ENCODE data around the gene MARK3. TPM values are rescaled to one million over a fixed set of nuclear protein-coding genes. Genes with fewer than 3 reads are reported as not detected.

Gene MARK3
- total and polyA plus RNA-seq, 2 of the 4 experiments (the other 2 are of a cell fraction), result 78.5 to 80.5 TPM

DNA sequence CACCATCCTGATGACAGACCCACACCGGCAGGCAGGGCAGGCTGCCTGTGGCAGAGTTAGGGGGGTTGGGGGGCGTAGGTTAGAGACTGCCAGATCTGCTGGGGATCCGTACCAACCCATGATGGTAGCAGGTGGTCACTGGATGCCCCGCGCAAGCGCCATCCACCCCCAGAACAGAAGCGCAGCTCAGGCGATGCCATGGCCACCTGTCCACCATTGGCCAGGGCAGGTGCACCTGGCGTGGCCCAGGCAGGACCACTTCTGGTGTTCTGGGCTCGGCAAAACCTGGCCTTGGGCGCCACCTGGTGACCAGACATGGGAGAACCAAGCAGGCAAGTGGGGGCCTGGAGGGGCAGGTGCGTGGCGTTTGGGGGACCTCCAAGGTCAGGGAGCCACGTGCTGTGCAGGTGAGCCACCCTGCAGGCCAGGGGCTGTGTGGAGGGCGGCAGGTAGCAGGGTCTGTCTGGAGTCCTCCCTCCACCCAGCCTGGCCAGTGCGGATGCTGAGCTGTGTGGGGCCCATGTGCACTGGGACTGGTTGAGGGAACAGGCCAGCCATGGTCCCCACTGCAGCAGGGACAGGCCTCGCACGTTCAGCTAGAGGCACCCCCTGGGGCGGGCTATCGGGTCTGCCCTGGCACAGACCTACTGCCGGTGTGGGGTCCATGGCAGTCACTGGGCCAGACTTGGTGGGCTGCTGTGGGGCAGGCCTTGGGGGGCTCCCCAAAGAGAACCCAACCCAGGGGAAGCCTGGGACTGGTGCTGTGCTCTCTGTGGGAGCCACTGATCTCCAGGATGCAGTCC, 161.6 kb downstream of the MARK3 start:
- Histone ChIP-seq H2AK9ac (replicated peaks; ENCODE audit: low read depth, low read length, poor library complexity) (peak overlapping the region; percentile 77), H3K27me3 (ENCODE audit: control insufficient read depth, insufficient read depth, low read length) (no peaks in the 10 kb centered on the region), H2AFZ (replicated peaks; ENCODE audit: low read length, poor library complexity) (no peak overlapping the region), H3K4me2 (ENCODE audit: low read depth, low read length) (no peak overlapping the region), H3K56ac (ENCODE audit: extremely low read depth, insufficient read depth, low read length) (no peak overlapping the region), H4K91ac (ENCODE audit: insufficient read depth, low read depth, low read length) (no peak overlapping the region), H3K23ac (ENCODE audit: low read depth, low read length) (no peak overlapping the region), H3K79me1 (ENCODE audit: low read depth in 1 of 2, low read length in 2 of 2) (peaks cover 0 to 4% of the 10 kb centered on the region in 2 experiments; a peak in 2 of 4 replicates), H3K9ac (ENCODE audit: low read depth, low read length) (no peak overlapping the region), H2AK5ac (ENCODE audit: low read depth, low read length) (no peak overlapping the region), H3K9me3 (ENCODE audit: control insufficient read depth, insufficient read depth, low read length) (no peaks in the 10 kb centered on the region), H4K20me1 (ENCODE audit: insufficient read depth, low read length) (peaks cover 8% of the 10 kb centered on the region; the same call in 1 of the 2 replicates), H2BK120ac (ENCODE audit: low read depth, low read length) (no peak overlapping the region), H3K36me3 (ENCODE audit: control insufficient read depth, insufficient read depth, low read length) (no peaks in the 10 kb centered on the region), H3K14ac (replicated peaks; ENCODE audit: low read depth, low read length) (no peak overlapping the region), H2BK15ac (ENCODE audit: low read depth, low read length) (no peak overlapping the region), H3K4me3 (ENCODE audit: insufficient read depth, low read depth, low read length) (no peak overlapping the region), H3K9me1 (ENCODE audit: insufficient read depth, low read length) (peaks cover 3% of the 10 kb centered on the region; the same call in 1 of the 2 replicates), H3K4ac (ENCODE audit: low read depth, low read length) (no peak overlapping the region), H2BK20ac (ENCODE audit: low read depth, low read length) (no peak overlapping the region), H2BK5ac (ENCODE audit: low read depth, low read length, poor library complexity, severe bottlenecking) (no peak overlapping the region), H3K4me1 (ENCODE audit: control insufficient read depth, insufficient read depth, low read length) (peaks cover 10% of the 10 kb centered on the region), H4K8ac (ENCODE audit: low read depth in 2 of 2, low read length in 2 of 2) (no peak overlapping the region), H3K27ac (ENCODE audit: insufficient read depth, low read length) (no peak overlapping the region), H3K18ac (ENCODE audit: low read depth, low read length) (no peak overlapping the region), H4K5ac (ENCODE audit: low read depth, low read length) (no peak overlapping the region)
- POLR2A ChIA-PET (ENCODE audit: unreplicated experiment), result no interaction called here
- dilution Hi-C loops (cut with HindIII; ENCODE audit: low sequenced_read_pairs, unreplicated experiment) (no loop called here), in situ Hi-C loops (cut with MboI; ENCODE audit: low sequenced_read_pairs) (no loop called here), intact Hi-C loops (cut with micrococcal nuclease) (loop anchor here (1.0 kb wide), 2 partner anchors 29 to 47 kb away; no protein-coding TSS in a partner anchor)
- WGBS, 2 experiments (ENCODE audit: extremely low coverage in 2 of 2, insufficient read length in 1 of 2), result 15% methylated on average over 9 of the region's 21 CpGs; no CpG with 5 or more reads in 1 of the 2 experiments
- peak; percentile 80 for ATAC-seq (ENCODE audit: low read depth)
- CTCF ChIA-PET, result interaction anchor here (1.1 kb wide), 1 partner anchor 28 kb away, joined by 3 read pairs; no protein-coding TSS in a partner anchor
- BruUV-seq (replicated peaks), result no TSS peak
- DNase-seq, result no peak
- TF ChIP-seq BHLHE40 (IDR thresholded peaks at IDR 0.05; ENCODE audit: low read depth, low read length) (no peak), RFX5 (IDR thresholded peaks at IDR 0.05; ENCODE audit: low read depth, low read length) (no peak), USF2 (IDR thresholded peaks at IDR 0.05; ENCODE audit: low read depth, low read length) (no peak), NFE2L2 (IDR thresholded peaks at IDR 0.05; ENCODE audit: low read depth, low read length) (no peak), RCOR1 (IDR thresholded peaks at IDR 0.05; ENCODE audit: insufficient replicate concordance, low read length) (peak; percentile 38), ELK1 (IDR thresholded peaks at IDR 0.05; ENCODE audit: borderline replicate concordance, low read depth, low read length) (no peak), SMC3 (IDR thresholded peaks at IDR 0.05; ENCODE audit: low read depth, low read length) (peak; percentile 81), CEBPB (IDR thresholded peaks at IDR 0.05; ENCODE audit: low read depth, low read length) (no peak), MAZ (IDR thresholded peaks at IDR 0.05; ENCODE audit: borderline replicate concordance, low read depth, low read length) (peak; percentile 72; the same call in 1 of the 2 replicates), FOS (IDR thresholded peaks at IDR 0.05; ENCODE audit: low read depth, low read length) (no peak), MAFK (IDR thresholded peaks at IDR 0.05; ENCODE audit: low read depth, low read length) (no peak), POLR2A (IDR thresholded peaks at IDR 0.05; ENCODE audit: low read depth, low read length) (no peak), MXI1 (IDR thresholded peaks at IDR 0.05; ENCODE audit: borderline replicate concordance, low read depth, low read length) (no peak)
- TF ChIP-seq, protein P1, sequence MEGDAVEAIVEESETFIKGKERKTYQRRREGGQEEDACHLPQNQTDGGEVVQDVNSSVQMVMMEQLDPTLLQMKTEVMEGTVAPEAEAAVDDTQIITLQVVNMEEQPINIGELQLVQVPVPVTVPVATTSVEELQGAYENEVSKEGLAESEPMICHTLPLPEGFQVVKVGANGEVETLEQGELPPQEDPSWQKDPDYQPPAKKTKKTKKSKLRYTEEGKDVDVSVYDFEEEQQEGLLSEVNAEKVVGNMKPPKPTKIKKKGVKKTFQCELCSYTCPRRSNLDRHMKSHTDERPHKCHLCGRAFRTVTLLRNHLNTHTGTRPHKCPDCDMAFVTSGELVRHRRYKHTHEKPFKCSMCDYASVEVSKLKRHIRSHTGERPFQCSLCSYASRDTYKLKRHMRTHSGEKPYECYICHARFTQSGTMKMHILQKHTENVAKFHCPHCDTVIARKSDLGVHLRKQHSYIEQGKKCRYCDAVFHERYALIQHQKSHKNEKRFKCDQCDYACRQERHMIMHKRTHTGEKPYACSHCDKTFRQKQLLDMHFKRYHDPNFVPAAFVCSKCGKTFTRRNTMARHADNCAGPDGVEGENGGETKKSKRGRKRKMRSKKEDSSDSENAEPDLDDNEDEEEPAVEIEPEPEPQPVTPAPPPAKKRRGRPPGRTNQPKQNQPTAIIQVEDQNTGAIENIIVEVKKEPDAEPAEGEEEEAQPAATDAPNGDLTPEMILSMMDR (conservative IDR thresholded peaks at IDR 0.05; ENCODE audit: low read depth, low read length), result peak; percentile 78

Measured in IMR-90 (cell line).